Esophagus squamous epithelium (tissue), 4 donors: ENCODE results near the gene TSG101.

Experiments
- POLR2A ChIP-seq, 4 donors: fragments of 450-650 bp; IDR thresholded peaks; one replicate each; pipeline ENCODE4 v1.6.1; 2017; ENCODE audit warnings: antibody characterized with exemption in 4 of 4, mild to moderate bottlenecking in 4 of 4, moderate library complexity in 3 of 4
- TF ChIP-seq, protein P1 (sequence below), 6 experiments: fragments of 450-650 bp in 4 of 6; fragments of 200-600 bp in 2 of 6; sonication (generic) in 2 of 6; IDR thresholded peaks; one replicate each; pipeline ENCODE4 v1.5.1; 2016 to 2019; ENCODE audit warnings: antibody characterized with exemption in 6 of 6, mild to moderate bottlenecking in 4 of 6, moderate library complexity in 4 of 6

GRCh38 chr11:18472587-18472986, 54.2 kb downstream of the TSG101 start:
- no peak for TF ChIP-seq POLR2A (IDR thresholded peaks at IDR 0.05)
- TF ChIP-seq, protein P1, sequence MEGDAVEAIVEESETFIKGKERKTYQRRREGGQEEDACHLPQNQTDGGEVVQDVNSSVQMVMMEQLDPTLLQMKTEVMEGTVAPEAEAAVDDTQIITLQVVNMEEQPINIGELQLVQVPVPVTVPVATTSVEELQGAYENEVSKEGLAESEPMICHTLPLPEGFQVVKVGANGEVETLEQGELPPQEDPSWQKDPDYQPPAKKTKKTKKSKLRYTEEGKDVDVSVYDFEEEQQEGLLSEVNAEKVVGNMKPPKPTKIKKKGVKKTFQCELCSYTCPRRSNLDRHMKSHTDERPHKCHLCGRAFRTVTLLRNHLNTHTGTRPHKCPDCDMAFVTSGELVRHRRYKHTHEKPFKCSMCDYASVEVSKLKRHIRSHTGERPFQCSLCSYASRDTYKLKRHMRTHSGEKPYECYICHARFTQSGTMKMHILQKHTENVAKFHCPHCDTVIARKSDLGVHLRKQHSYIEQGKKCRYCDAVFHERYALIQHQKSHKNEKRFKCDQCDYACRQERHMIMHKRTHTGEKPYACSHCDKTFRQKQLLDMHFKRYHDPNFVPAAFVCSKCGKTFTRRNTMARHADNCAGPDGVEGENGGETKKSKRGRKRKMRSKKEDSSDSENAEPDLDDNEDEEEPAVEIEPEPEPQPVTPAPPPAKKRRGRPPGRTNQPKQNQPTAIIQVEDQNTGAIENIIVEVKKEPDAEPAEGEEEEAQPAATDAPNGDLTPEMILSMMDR (IDR thresholded peaks at IDR 0.05) = no peak
